KMS-11 (cell line): ENCODE results near the gene TBC1D22B.
"Not testable (repeated sequence)": the region's sequence is repeated elsewhere in the genome, so short reads cannot be mapped to it uniquely, and the experiment has no call there.

ENCODE experiments used
- H2AFZ ChIP-seq: fragments of 200-600 bp; sonication (generic); 2 replicates; pipeline ENCODE4 v1.6.1; 2016; ENCODE audit warnings: antibody characterized with exemption, mixed run types, low read depth
- H3K27ac ChIP-seq: fragments of 200-600 bp; sonication (generic); 2 replicates; pipeline ENCODE4 v1.6.1; 2016; ENCODE audit warnings: mild to moderate bottlenecking, mixed run types
- H3K27me3 ChIP-seq: fragments of 200-600 bp; sonication (generic); 2 replicates; pipeline ENCODE4 v1.6.1; 2017; ENCODE audit warnings: mild to moderate bottlenecking, low read depth, mixed run types, moderate library complexity; ENCODE audit not compliant: insufficient read depth
- H3K36me3 ChIP-seq: fragments of 200-600 bp; sonication (generic); 2 replicates; pipeline ENCODE4 v1.6.1; 2017; ENCODE audit warnings: mild to moderate bottlenecking, mixed run types; ENCODE audit not compliant: insufficient read depth
- H3K4me1 ChIP-seq: fragments of 200-600 bp; sonication (generic); 2 replicates; pipeline ENCODE4 v1.6.1; 2016; ENCODE audit warnings: mild to moderate bottlenecking, low read depth, mixed run types; ENCODE audit not compliant: poor library complexity, severe bottlenecking
- H3K4me2 ChIP-seq: fragments of 200-600 bp; sonication (generic); 2 replicates; pipeline ENCODE4 v1.7.0; 2016; ENCODE audit warnings: mild to moderate bottlenecking, mixed run types
- H3K4me3 ChIP-seq: fragments of 200-600 bp; sonication (generic); IDR thresholded peaks from 2 replicates; pipeline ENCODE4 v1.6.1; 2017; ENCODE audit warnings: low read depth, low read length, mixed read lengths; ENCODE audit not compliant: insufficient read depth
- H3K79me2 ChIP-seq: fragments of 200-600 bp; sonication (generic); 2 replicates; pipeline ENCODE4 v1.6.1; 2016; ENCODE audit warnings: low read depth, mixed run types; ENCODE audit not compliant: insufficient read depth
- H3K9ac ChIP-seq: fragments of 200-600 bp; sonication (generic); 2 replicates; pipeline ENCODE4 v1.6.1; 2016; ENCODE audit warnings: mild to moderate bottlenecking, mixed run types
- H4K20me1 ChIP-seq: fragments of 200-600 bp; sonication (generic); 2 replicates; pipeline ENCODE4 v1.6.1; 2016; ENCODE audit warnings: mild to moderate bottlenecking, mixed run types; ENCODE audit not compliant: insufficient read depth
- TF ChIP-seq, protein P1 (sequence below): fragments of 200-600 bp; sonication (generic); conservative IDR thresholded peaks from 2 replicates; pipeline ENCODE4 v1.6.1; 2017; ENCODE audit warnings: low read depth, mild to moderate bottlenecking, antibody characterized with exemption, low read length, moderate library complexity, mixed read lengths

Gene TBC1D22B

DNA sequence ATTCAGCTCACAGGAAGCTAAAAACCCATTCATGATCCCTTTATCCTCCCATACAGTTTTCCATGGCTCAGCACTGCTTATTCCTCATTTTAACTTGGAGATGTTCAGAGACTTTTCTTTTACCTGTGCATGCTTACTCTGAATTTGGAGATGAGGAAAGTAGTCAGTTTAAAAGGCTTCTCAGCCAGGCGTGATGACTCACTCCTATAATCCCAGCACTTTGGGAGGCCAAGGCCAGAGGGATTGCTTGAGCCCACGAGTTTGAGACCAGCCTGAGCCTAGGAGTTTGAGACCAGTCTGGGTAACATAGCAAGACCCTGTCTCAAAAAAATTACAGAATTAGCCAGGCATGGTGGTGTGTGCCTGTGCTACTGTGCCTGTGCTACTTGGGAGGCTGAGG, 30.7 kb downstream of the TBC1D22B start:
- no peaks in the 10 kb centered on the region for H3K79me2 ChIP-seq
- H3K9ac ChIP-seq: no peak overlapping the region
- H3K27ac ChIP-seq: no peak overlapping the region
- TF ChIP-seq, protein P1, sequence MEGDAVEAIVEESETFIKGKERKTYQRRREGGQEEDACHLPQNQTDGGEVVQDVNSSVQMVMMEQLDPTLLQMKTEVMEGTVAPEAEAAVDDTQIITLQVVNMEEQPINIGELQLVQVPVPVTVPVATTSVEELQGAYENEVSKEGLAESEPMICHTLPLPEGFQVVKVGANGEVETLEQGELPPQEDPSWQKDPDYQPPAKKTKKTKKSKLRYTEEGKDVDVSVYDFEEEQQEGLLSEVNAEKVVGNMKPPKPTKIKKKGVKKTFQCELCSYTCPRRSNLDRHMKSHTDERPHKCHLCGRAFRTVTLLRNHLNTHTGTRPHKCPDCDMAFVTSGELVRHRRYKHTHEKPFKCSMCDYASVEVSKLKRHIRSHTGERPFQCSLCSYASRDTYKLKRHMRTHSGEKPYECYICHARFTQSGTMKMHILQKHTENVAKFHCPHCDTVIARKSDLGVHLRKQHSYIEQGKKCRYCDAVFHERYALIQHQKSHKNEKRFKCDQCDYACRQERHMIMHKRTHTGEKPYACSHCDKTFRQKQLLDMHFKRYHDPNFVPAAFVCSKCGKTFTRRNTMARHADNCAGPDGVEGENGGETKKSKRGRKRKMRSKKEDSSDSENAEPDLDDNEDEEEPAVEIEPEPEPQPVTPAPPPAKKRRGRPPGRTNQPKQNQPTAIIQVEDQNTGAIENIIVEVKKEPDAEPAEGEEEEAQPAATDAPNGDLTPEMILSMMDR: no peak
- no peak overlapping the region for H2AFZ ChIP-seq
- no peaks in the 10 kb centered on the region for H4K20me1 ChIP-seq
- no peak overlapping the region for H3K4me2 ChIP-seq
- H3K4me3 ChIP-seq: no peak overlapping the region
- 0 out of 2 replicates have a peak, but pooled peaks cover 3% of the 10 kb centered on the region for H3K36me3 ChIP-seq
- H3K4me1 ChIP-seq: peaks cover 8% of the 10 kb centered on the region
- H3K27me3 ChIP-seq: no peaks in the 10 kb centered on the region

DNA sequence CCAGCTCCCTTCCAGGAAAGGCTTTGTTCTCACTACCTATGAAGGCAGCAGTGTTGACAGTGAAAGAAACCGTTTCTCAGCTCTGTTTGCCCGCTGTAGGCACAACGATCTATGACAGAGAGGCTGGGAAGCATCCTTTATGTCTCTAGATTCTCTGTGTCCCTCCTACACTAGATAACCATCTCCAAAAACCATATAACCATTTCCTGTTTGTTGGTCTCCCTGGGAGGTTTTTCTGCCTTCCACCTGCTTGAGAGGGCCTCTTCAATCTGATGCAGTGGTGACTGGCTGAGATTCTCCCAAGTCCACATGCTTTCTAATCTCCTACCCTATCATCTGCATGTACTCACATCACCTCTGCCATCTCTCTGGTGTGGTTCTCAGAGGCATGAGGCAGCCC, 32.4 kb downstream of the TBC1D22B start:
- Histone ChIP-seq H3K36me3 (0 out of 2 replicates have a peak, but pooled peaks cover under 1% of the 10 kb centered on the region), H3K79me2 (no peaks in the 10 kb centered on the region), H3K27ac (no peak overlapping the region)

DNA sequence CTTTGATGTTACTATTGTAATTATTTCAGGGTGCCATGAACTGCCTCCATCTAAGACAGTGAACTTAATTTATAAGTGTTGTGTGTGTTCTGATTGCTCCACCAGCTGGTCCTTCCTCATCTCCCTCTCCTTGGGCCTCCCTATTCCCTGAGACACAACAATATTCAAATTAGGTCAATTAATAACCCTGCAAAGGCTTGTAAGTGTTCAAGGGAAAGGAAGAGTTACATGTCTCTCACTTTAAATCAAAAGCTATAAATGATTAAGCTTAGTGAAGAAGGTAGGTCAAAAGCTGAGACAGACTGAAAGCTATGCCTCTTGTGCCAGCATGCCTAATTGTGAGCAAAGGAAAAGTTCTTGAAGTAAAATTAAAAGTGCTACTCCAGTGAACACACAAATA, 35.9 kb downstream of the TBC1D22B start:
- Histone ChIP-seq H3K4me3 (no peak overlapping the region), H3K36me3 (no peaks in the 10 kb centered on the region)
- TF ChIP-seq, protein P1: no peak

More for the DNA sequence above, 32.4 kb downstream of the TBC1D22B start:
- peaks cover 8% of the 10 kb centered on the region for H3K4me1 ChIP-seq
- no peaks in the 10 kb centered on the region for H4K20me1 ChIP-seq
- no peak overlapping the region for H3K4me3 ChIP-seq
- H3K4me2 ChIP-seq: no peak overlapping the region
- no peaks in the 10 kb centered on the region for H3K27me3 ChIP-seq
- H3K9ac ChIP-seq: no peak overlapping the region
- TF ChIP-seq, protein P1: no peak
- H2AFZ ChIP-seq: no peak overlapping the region

DNA sequence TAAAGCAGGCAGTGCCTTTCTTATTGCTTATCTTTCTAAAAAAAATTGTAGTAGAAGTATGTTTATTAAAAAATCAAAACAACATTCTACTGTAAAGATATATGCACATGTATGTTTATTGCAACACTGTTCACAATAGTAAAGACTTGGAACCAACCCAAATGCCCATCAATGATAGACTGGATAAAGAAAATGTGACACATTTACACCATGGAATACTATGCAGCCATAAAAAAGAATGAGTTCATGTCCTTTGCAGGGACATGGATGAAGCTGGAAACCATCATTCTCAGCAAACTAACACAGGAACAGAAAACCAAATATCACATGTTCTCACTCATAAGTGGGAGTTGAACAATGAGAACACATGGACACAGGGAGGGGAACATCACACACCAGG, 40.1 kb downstream of the TBC1D22B start:
- H3K4me2 ChIP-seq, H3K27ac ChIP-seq, H3K9ac ChIP-seq, H3K79me2 ChIP-seq, H2AFZ ChIP-seq, H3K4me1 ChIP-seq, H3K27me3 ChIP-seq, H3K36me3 ChIP-seq, H3K4me3 ChIP-seq, H4K20me1 ChIP-seq: not testable (repeated sequence)

More for the DNA sequence above, 35.9 kb downstream of the TBC1D22B start:
- no peak overlapping the region for H3K4me2 ChIP-seq
- no peaks in the 10 kb centered on the region for H3K27me3 ChIP-seq
- no peak overlapping the region for H2AFZ ChIP-seq
- no peak overlapping the region for H3K27ac ChIP-seq
- no peaks in the 10 kb centered on the region for H3K79me2 ChIP-seq
- H3K9ac ChIP-seq: no peak overlapping the region
- no peaks in the 10 kb centered on the region for H4K20me1 ChIP-seq
- H3K4me1 ChIP-seq: peaks cover 8% of the 10 kb centered on the region

DNA sequence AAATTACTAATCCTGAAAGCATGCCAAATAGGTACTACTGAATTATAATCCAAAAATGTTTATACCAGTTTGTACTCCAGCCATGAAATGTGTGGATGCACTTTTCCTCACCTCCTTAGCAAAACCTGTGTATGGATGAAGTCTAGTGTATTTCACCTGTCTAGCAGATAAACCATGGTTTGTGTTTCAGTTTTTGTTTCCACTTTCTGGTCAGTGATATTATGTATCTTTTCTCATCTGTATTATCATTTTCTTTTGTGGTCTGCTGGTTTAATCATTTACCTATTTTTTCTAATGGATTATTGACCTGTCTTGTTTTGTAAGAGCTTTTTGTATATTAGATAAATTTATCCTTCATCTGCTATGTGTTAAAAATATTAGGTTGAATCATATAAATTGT, 41.4 kb downstream of the TBC1D22B start:
- H3K4me1 ChIP-seq: peaks cover 5% of the 10 kb centered on the region
- no peaks in the 10 kb centered on the region for H3K36me3 ChIP-seq
- H3K79me2 ChIP-seq: no peaks in the 10 kb centered on the region
- H3K4me2 ChIP-seq: no peak overlapping the region
- no peak overlapping the region for H3K4me3 ChIP-seq
- no peak overlapping the region for H2AFZ ChIP-seq
- no peaks in the 10 kb centered on the region for H4K20me1 ChIP-seq
- H3K27me3 ChIP-seq: no peaks in the 10 kb centered on the region
- TF ChIP-seq, protein P1: no peak
- no peak overlapping the region for H3K9ac ChIP-seq
- no peak overlapping the region for H3K27ac ChIP-seq
